ENCODE results near the gene KIF3A.

GRCh38 chr5:132775476-132775961 lies 38.2 kb upstream of the KIF3A start:
- no peak for TF ChIP-seq POLR2AphosphoS5 (IDR thresholded peaks at IDR 0.05)
- no peak for TF ChIP-seq POLR2A (IDR thresholded peaks at IDR 0.05)
